K562 (cell line): ENCODE data around the gene TREH. TPM values are rescaled to one million over a fixed set of nuclear protein-coding genes. Genes with fewer than 3 reads are reported as not detected.

Source experiments
- CHD1 ChIP-seq: fragments of 200-600 bp; sonication (generic); IDR thresholded peaks from one replicate; pipeline ENCODE4 v1.6.1; 2012; ENCODE audit warnings: mild to moderate bottlenecking, moderate library complexity, low read length, inconsistent platforms
- FOXA1 ChIP-seq: fragments of 450-650 bp; IDR thresholded peaks from 2 replicates; pipeline ENCODE4 v1.6.1; 2016; ENCODE audit warnings: mild to moderate bottlenecking, borderline replicate concordance
- KDM2B ChIP-seq: fragments of 250-450 bp; sonication (Bioruptor Pico); IDR thresholded peaks from 2 replicates; pipeline ENCODE4 v1.8.0; 2021; ENCODE audit warnings: mild to moderate bottlenecking, moderate library complexity
- L3MBTL2 ChIP-seq: fragments of 450-650 bp; IDR thresholded peaks from 2 replicates; pipeline ENCODE4 v1.6.1; 2016; ENCODE audit warnings: mild to moderate bottlenecking, moderate library complexity
- LEF1 ChIP-seq: fragments of 450-650 bp; IDR thresholded peaks from 2 replicates; pipeline ENCODE4 v1.6.1; 2016; ENCODE audit warnings: mild to moderate bottlenecking
- MECOM ChIP-seq: fragments of 250-450 bp; sonication (Bioruptor Pico); IDR thresholded peaks from 2 replicates; pipeline ENCODE4 v1.8.0; 2022; ENCODE audit warnings: inconsistent platforms
- MTA2 ChIP-seq: fragments of 450-650 bp; IDR thresholded peaks from 2 replicates; pipeline ENCODE4 v1.6.1; 2016; ENCODE audit warnings: low read depth
- MTF1 ChIP-seq: fragments of 250-450 bp; sonication (Bioruptor Pico); IDR thresholded peaks from 2 replicates; pipeline ENCODE4 v1.9.0; 2021; ENCODE audit warnings: moderate library complexity, mild to moderate bottlenecking, inconsistent platforms, borderline replicate concordance
- MYBL2 ChIP-seq, 2 experiments: fragments of 450-650 bp in 1 of 2; sonication (generic) in 1 of 2; formaldehyde crosslinking in 1 of 2; IDR thresholded peaks; 2 replicates each; pipeline versions ENCODE4 v1.6.1 to v1.8.1; 2017 to 2022; ENCODE audit warnings: borderline replicate concordance in 1 of 2, inconsistent platforms in 1 of 2, low read depth in 1 of 2, mild to moderate bottlenecking in 1 of 2, missing genetic modification reagents in 1 of 2, moderate library complexity in 1 of 2
- MYC ChIP-seq, 2 experiments: fragments of 250-450 bp in 1 of 2; sonication (Bioruptor Pico) in 1 of 2; IDR thresholded peaks; 2 replicates each; pipeline versions ENCODE4 v1.5.1 to v1.6.1; 2012 to 2021; ENCODE audit warnings: low read depth in 2 of 2, borderline replicate concordance in 1 of 2, improper control_type of control experiment in 1 of 2, low read length in 1 of 2, mild to moderate bottlenecking in 1 of 2, moderate library complexity in 1 of 2
- NCOA2 ChIP-seq, 2 experiments: fragments of 450-650 bp; IDR thresholded peaks; 2 replicates each; pipeline ENCODE4 v1.6.1; 2018; ENCODE audit warnings: mild to moderate bottlenecking in 2 of 2, moderate library complexity in 1 of 2; ENCODE audit not compliant: partially characterized antibody in 2 of 2
- NFE2L1 ChIP-seq: fragments of 450-650 bp; IDR thresholded peaks from 2 replicates; pipeline ENCODE4 v1.6.1; 2016; ENCODE audit warnings: missing genetic modification characterization, low read depth, mild to moderate bottlenecking, missing compliant biosample characterization, moderate library complexity, borderline replicate concordance
- NFXL1 ChIP-seq: fragments of 450-650 bp; formaldehyde crosslinking; IDR thresholded peaks from 2 replicates; pipeline ENCODE4 v1.4.0; 2021; ENCODE audit warnings: mild to moderate bottlenecking
- NR0B1 ChIP-seq: fragments of 450-650 bp; IDR thresholded peaks from one replicate; pipeline ENCODE4 v1.6.1; 2018; ENCODE audit warnings: mild to moderate bottlenecking, moderate library complexity; ENCODE audit not compliant: partially characterized antibody
- NR2C1 ChIP-seq, 2 experiments: fragments of 450-650 bp; IDR thresholded peaks; 2 replicates each; pipeline ENCODE4 v1.6.1; 2017; ENCODE audit warnings: mild to moderate bottlenecking in 2 of 2, antibody characterized with exemption in 1 of 2, inconsistent platforms in 1 of 2, missing compliant biosample characterization in 1 of 2, missing genetic modification characterization in 1 of 2
- NUFIP1 ChIP-seq: fragments of 450-650 bp; IDR thresholded peaks from 2 replicates; pipeline ENCODE4 v1.6.1; 2018; ENCODE audit not compliant: partially characterized antibody
- SIN3A ChIP-seq, 2 experiments: fragments of 150-350 bp in 1 of 2; IDR thresholded peaks; 2 replicates each; pipeline ENCODE4 v1.6.1; 2011 to 2016; ENCODE audit warnings: borderline replicate concordance in 2 of 2, low read depth in 2 of 2, low read length in 2 of 2, mild to moderate bottlenecking in 2 of 2, moderate library complexity in 2 of 2; ENCODE audit not compliant: control insufficient read depth in 1 of 2
- SIX5 ChIP-seq, 2 experiments: IDR thresholded peaks; 2 replicates each; pipeline ENCODE4 v1.6.1; 2011; ENCODE audit warnings: low read length in 2 of 2, borderline replicate concordance in 1 of 2, low read depth in 1 of 2, mild to moderate bottlenecking in 1 of 2, moderate library complexity in 1 of 2; ENCODE audit not compliant: insufficient read depth in 1 of 2
- SRSF3 ChIP-seq: fragments of 200-400 bp; formaldehyde crosslinking; IDR thresholded peaks from 2 replicates; pipeline ENCODE4 v1.6.1; 2016; ENCODE audit warnings: mild to moderate bottlenecking, low read length, moderate library complexity; ENCODE audit not compliant: insufficient read depth
- TEAD4 ChIP-seq, 2 experiments: sonication (generic) in 1 of 2; formaldehyde crosslinking in 1 of 2; IDR thresholded peaks; 2 replicates each; pipeline versions ENCODE4 v1.6.1 to v1.8.0; 2012 to 2022; ENCODE audit warnings: borderline replicate concordance in 1 of 2, inconsistent platforms in 1 of 2, low read length in 1 of 2, mild to moderate bottlenecking in 1 of 2, missing genetic modification reagents in 1 of 2
- ZBTB9 ChIP-seq: fragments of 450-650 bp; formaldehyde crosslinking; IDR thresholded peaks from 2 replicates; pipeline ENCODE4 v1.4.0; 2020; ENCODE audit warnings: mild to moderate bottlenecking, moderate library complexity
- ZNF224 ChIP-seq: sonication (generic); formaldehyde crosslinking; IDR thresholded peaks from 2 replicates; pipeline ENCODE4 v1.8.0; 2022; ENCODE audit warnings: mild to moderate bottlenecking, missing genetic modification reagents
- ZNF263 ChIP-seq: sonication (generic); formaldehyde crosslinking; IDR thresholded peaks from 2 replicates; pipeline ENCODE4 v1.8.0; 2022; ENCODE audit warnings: mild to moderate bottlenecking, missing genetic modification reagents, borderline replicate concordance
- ZNF316 ChIP-seq: fragments of 450-650 bp; IDR thresholded peaks from 2 replicates; pipeline ENCODE4 v1.6.1; 2016
- ZNF347 ChIP-seq: fragments of 450-650 bp; formaldehyde crosslinking; IDR thresholded peaks from 2 replicates; pipeline ENCODE4 v1.4.0; 2020; ENCODE audit warnings: low read depth, mild to moderate bottlenecking, moderate library complexity
- ZNF431 ChIP-seq: sonication (generic); formaldehyde crosslinking; IDR thresholded peaks from 2 replicates; pipeline ENCODE4 v1.8.0; 2022; ENCODE audit warnings: mild to moderate bottlenecking, missing genetic modification reagents
- ZSCAN29 ChIP-seq: fragments of 450-650 bp; IDR thresholded peaks from 2 replicates; pipeline ENCODE4 v1.6.1; 2017
- polyA plus RNA-seq, 8 experiments: library from polyadenylated mRNA; depleted of rRNA in 4 of 8; stranded (reverse) in 5 of 8; unstranded in 3 of 8; fragments of >200 nt; fragmentation: Nextera tagmentation in 2 of 8; fragmentation: Illumina TruSeq in 1 of 8; extraction: Ambion mirVana in 2 of 8; extraction: Trizol in 1 of 8; gene quantifications; 2 replicates each; pipeline versions ENCODE4 v1.2.1 to v1.2.3, GENCODE V29; 2011 to 2014; ENCODE audit warnings: inconsistent platforms in 1 of 8, missing spikeins in 1 of 8
- total RNA-seq, 7 experiments: library from RNA; depleted of rRNA in 6 of 7; stranded (reverse); fragments of >200 nt in 6 of 7; fragmentation: Illumina TruSeq in 2 of 7; extraction: Trizol in 2 of 7; gene quantifications; 2 replicates each; pipeline versions ENCODE4 v1.2.1 to v1.2.3, GENCODE V29; 2011 to 2021; ENCODE audit warnings: low replicate concordance in 1 of 7

TREH gene
- total and polyA plus RNA-seq, 9 of the 15 experiments (the other 6 are each of a cell fraction or from before 2014, with no cell fraction given), result 0.09 to 0.20 (median 0.11) TPM; not detected in 6

- TF ChIP-seq ZNF224 (no peak), MECOM (CRISPR knock-in tag) (no peak), TEAD4 (IDR thresholded peaks at IDR 0.05; ENCODE audit: low read length) (peak; percentile 81), TEAD4 (CRISPR knock-in tag; IDR thresholded peaks at IDR 0.05; ENCODE audit: borderline replicate concordance) (no peak), ZBTB9 (CRISPR knock-in tag) (no peak), SIN3A (IDR thresholded peaks at IDR 0.05; ENCODE audit: borderline replicate concordance in 2 of 2, control insufficient read depth in 1 of 2, low read depth in 2 of 2, low read length in 2 of 2) (no peak), MTF1 (no peak), ZNF316 (peak; percentile 58), NR2C1 (IDR thresholded peaks at IDR 0.05) (no peak), NR2C1 (tag; IDR thresholded peaks at IDR 0.05) (no peak), ZNF431 (CRISPR knock-in tag) (no peak), ZSCAN29 (no peak), ZNF347 (no peak), MYBL2 (IDR thresholded peaks at IDR 0.05; ENCODE audit: low read depth) (no peak), MYBL2 (CRISPR knock-in tag; IDR thresholded peaks at IDR 0.05; ENCODE audit: borderline replicate concordance) (no peak), SRSF3 (no peak), NFXL1 (CRISPR knock-in tag) (no peak), CHD1 (no peak), NR0B1 (no peak), MYC (IDR thresholded peaks at IDR 0.05; ENCODE audit: low read depth, low read length) (no peak), MYC (CRISPR knock-in tag; IDR thresholded peaks at IDR 0.05; ENCODE audit: borderline replicate concordance, low read depth) (no peak), KDM2B (no peak), NCOA2 (IDR thresholded peaks at IDR 0.05; ENCODE audit: partially characterized antibody in 2 of 2) (no peak), LEF1 (peak; percentile 69), ZNF263 (CRISPR knock-in tag) (no peak), L3MBTL2 (0 out of 2 replicates have a peak, but pooled peaks have one; percentile 22), FOXA1 (no peak), NUFIP1 (no peak), SIX5 (IDR thresholded peaks at IDR 0.05; ENCODE audit: borderline replicate concordance in 1 of 2, insufficient read depth in 1 of 2, low read depth in 1 of 2, low read length in 2 of 2) (no peak), MTA2 (no peak; the same call in 1 of the 2 replicates), NFE2L1 (no peak)
Observed at GRCh38 chr11:118715837-118716260, 36.4 kb upstream of the TREH start (continued).
